H9 (cell line): ENCODE data around the gene APOB. TPM values are rescaled to one million over a fixed set of nuclear protein-coding genes. Genes with fewer than 3 reads are reported as not detected.

Source experiments
- DNase-seq: peaks from one replicate; pipeline ENCODE4 v3.0.0-alpha.2; 2017
- H2AFZ ChIP-seq: one replicate; pipeline ENCODE4 v1.6.1; 2013; ENCODE audit warnings: mild to moderate bottlenecking, low read length, control low read depth, moderate library complexity
- H2AK5ac ChIP-seq: 2 replicates; pipeline ENCODE4 v1.6.1; 2013; ENCODE audit warnings: low read length, control low read depth, mixed read lengths; ENCODE audit not compliant: insufficient read length
- H2BK120ac ChIP-seq: one replicate; pipeline ENCODE4 v1.6.1; 2013; ENCODE audit warnings: low read depth, mild to moderate bottlenecking, low read length, control low read depth, inconsistent platforms; ENCODE audit not compliant: poor library complexity, severe bottlenecking
- H2BK12ac ChIP-seq: 2 replicates; pipeline ENCODE4 v1.6.1; 2013; ENCODE audit warnings: low read length, control low read depth, mixed read lengths, low read depth; ENCODE audit not compliant: insufficient read length
- H2BK15ac ChIP-seq: 2 replicates; pipeline ENCODE4 v1.6.1; 2013; ENCODE audit warnings: low read depth, low read length, control low read depth
- H2BK20ac ChIP-seq: one replicate; pipeline ENCODE4 v1.6.1; 2013; ENCODE audit warnings: low read depth, mild to moderate bottlenecking, low read length, control low read depth, inconsistent platforms; ENCODE audit not compliant: poor library complexity, severe bottlenecking
- H2BK5ac ChIP-seq: 2 replicates; pipeline ENCODE4 v1.6.1; 2013; ENCODE audit warnings: low read length, control low read depth, mixed read lengths; ENCODE audit not compliant: insufficient read length
- H3K14ac ChIP-seq: 2 replicates; pipeline ENCODE4 v1.6.1; 2013; ENCODE audit warnings: low read length, control low read depth; ENCODE audit not compliant: insufficient read depth
- H3K18ac ChIP-seq: 2 replicates; pipeline ENCODE4 v1.6.1; 2013; ENCODE audit warnings: low read depth, mild to moderate bottlenecking, mixed read lengths, low read length, control low read depth; ENCODE audit not compliant: insufficient read length
- H3K23ac ChIP-seq: 2 replicates; pipeline ENCODE4 v1.6.1; 2013; ENCODE audit warnings: low read length, control low read depth, mixed read lengths, low read depth; ENCODE audit not compliant: insufficient read length
- H3K23me2 ChIP-seq: 2 replicates; pipeline ENCODE4 v1.6.1; 2013; ENCODE audit warnings: low read depth, mild to moderate bottlenecking, mixed read lengths, low read length, control low read depth; ENCODE audit not compliant: insufficient read length, poor library complexity, severe bottlenecking
- H3K27ac ChIP-seq: 2 replicates; pipeline ENCODE4 v1.5.1; 2013; ENCODE audit warnings: low read length, control low read depth, mixed read lengths, low read depth; ENCODE audit not compliant: insufficient read length
- H3K27me3 ChIP-seq: 2 replicates; pipeline ENCODE4 v1.6.1; 2013; ENCODE audit warnings: low read length, control low read depth, inconsistent platforms; ENCODE audit not compliant: insufficient read depth
- H3K4ac ChIP-seq: 2 replicates; pipeline ENCODE4 v1.6.1; 2013; ENCODE audit warnings: low read depth, mild to moderate bottlenecking, control low read depth, inconsistent platforms, low read length, moderate library complexity
- H3K4me1 ChIP-seq: 2 replicates; pipeline ENCODE4 v1.6.1; 2013; ENCODE audit warnings: low read length, control low read depth, inconsistent platforms; ENCODE audit not compliant: insufficient read depth
- H3K4me2 ChIP-seq: 2 replicates; pipeline ENCODE4 v1.6.1; 2013; ENCODE audit warnings: low read length, control low read depth, mixed read lengths; ENCODE audit not compliant: insufficient read length, insufficient read depth
- H3K56ac ChIP-seq: 2 replicates; pipeline ENCODE4 v1.6.1; 2013; ENCODE audit warnings: low read depth, mild to moderate bottlenecking, mixed read lengths, low read length, control low read depth; ENCODE audit not compliant: insufficient read length
- H3K79me1 ChIP-seq: 2 replicates; pipeline ENCODE4 v1.6.1; 2013; ENCODE audit warnings: low read depth, mild to moderate bottlenecking, moderate library complexity, low read length, control low read depth, inconsistent platforms; ENCODE audit not compliant: insufficient read depth, poor library complexity, severe bottlenecking
- H3K79me2 ChIP-seq: 2 replicates; pipeline ENCODE4 v1.6.1; 2013; ENCODE audit warnings: low read length, control low read depth, inconsistent platforms; ENCODE audit not compliant: insufficient read depth
- H3K9ac ChIP-seq: 2 replicates; pipeline ENCODE4 v1.6.1; 2013; ENCODE audit warnings: low read length, control low read depth, mixed read lengths; ENCODE audit not compliant: insufficient read length; ENCODE audit errors: extremely low read depth
- H3K9me3 ChIP-seq: one replicate; pipeline ENCODE4 v1.6.1; 2013; ENCODE audit warnings: low read depth, low read length, inconsistent platforms; ENCODE audit not compliant: control insufficient read depth
- H3T11ph ChIP-seq: one replicate; pipeline ENCODE4 v1.6.1; 2013; ENCODE audit warnings: mild to moderate bottlenecking, low read length, control low read depth, inconsistent platforms
- H4K20me1 ChIP-seq: one replicate; pipeline ENCODE4 v1.6.1; 2013; ENCODE audit not compliant: control insufficient read depth, insufficient read length, insufficient read depth
- H4K5ac ChIP-seq: 2 replicates; pipeline ENCODE4 v1.6.1; 2013; ENCODE audit warnings: low read depth, mild to moderate bottlenecking, mixed read lengths, low read length, control low read depth; ENCODE audit not compliant: insufficient read length
- H4K8ac ChIP-seq: replicated peaks from 2 replicates; pipeline ENCODE4 v1.6.1; 2013; ENCODE audit warnings: low read length, control low read depth, mixed read lengths, low read depth; ENCODE audit not compliant: insufficient read length
- H4K91ac ChIP-seq: 2 replicates; pipeline ENCODE4 v1.6.1; 2013; ENCODE audit warnings: low read depth, mild to moderate bottlenecking, moderate library complexity, mixed read lengths, low read length, control low read depth; ENCODE audit not compliant: insufficient read length
- H3K27ac Mint-ChIP-seq, 3 experiments: 2 replicates in 2 of 3; 3 replicates in 1 of 3; pipeline ENCODE4 v1.8.0; 2020 to 2021; ENCODE audit warnings: mixed read lengths in 3 of 3, mild to moderate bottlenecking in 1 of 3, moderate library complexity in 1 of 3
- H3K27me3 Mint-ChIP-seq: 2 replicates; pipeline ENCODE4 v1.8.0; 2021; ENCODE audit warnings: low read depth, mild to moderate bottlenecking, moderate library complexity, mixed read lengths
- H3K36me3 Mint-ChIP-seq, 3 experiments: 2 replicates in 2 of 3; 3 replicates in 1 of 3; pipeline ENCODE4 v1.8.0; 2020 to 2021; ENCODE audit warnings: low read depth in 3 of 3, mixed read lengths in 3 of 3; ENCODE audit not compliant: insufficient read depth in 1 of 3
- H3K4me1 Mint-ChIP-seq, 2 experiments: 2 replicates each; pipeline ENCODE4 v1.8.0; 2020; ENCODE audit warnings: mixed read lengths in 2 of 2
- H3K4me3 Mint-ChIP-seq, 2 experiments: 2 replicates in 1 of 2; 3 replicates in 1 of 2; pipeline ENCODE4 v1.8.0; 2020 to 2021; ENCODE audit warnings: mild to moderate bottlenecking in 2 of 2, mixed read lengths in 2 of 2, moderate library complexity in 1 of 2
- H3K9me3 Mint-ChIP-seq, 2 experiments: 2 replicates in 1 of 2; 3 replicates in 1 of 2; pipeline ENCODE4 v1.8.0; 2020; ENCODE audit warnings: mild to moderate bottlenecking in 2 of 2, mixed read lengths in 2 of 2, moderate library complexity in 1 of 2
- CTCF ChIP-seq: fragments of 200-600 bp; sonication (generic); conservative IDR thresholded peaks from 3 replicates; pipeline ENCODE4 v1.8.0; 2021; ENCODE audit warnings: antibody characterized with exemption, mild to moderate bottlenecking
- WGBS: extraction: QIAGEN DNeasy Blood & Tissue Kit; methylation state at CpG from one replicate; pipeline ENCODE4 v1.1.7; 2013; ENCODE audit warnings: missing lambda C conversion rate, low lambda C conversion rate, mixed read lengths; ENCODE audit not compliant: insufficient read length; ENCODE audit errors: extremely low coverage; 5-methylcytosine and 5-hydroxymethylcytosine counted together
- total RNA-seq: library from RNA; stranded (reverse); gene quantifications from 2 replicates; pipeline ENCODE4 v1.2.1, GENCODE V29; 2021

Gene APOB
- total RNA-seq, 1 experiment from 2014 or later: 0.26 TPM

GRCh38 chr2:21018290-21018689 is 25.6 kb downstream of the APOB start:
- H2AFZ ChIP-seq: no peak overlapping the region
- no peak overlapping the region for H3K4me2 ChIP-seq
- H3K27ac Mint-ChIP-seq: no peak overlapping the region
- no peaks in the 10 kb centered on the region; a peak in 1 of 7 replicates for H3K36me3 Mint-ChIP-seq
- H3K79me1 ChIP-seq: no peaks in the 10 kb centered on the region
- H3K27me3 Mint-ChIP-seq: peaks cover 6% of the 10 kb centered on the region
- H4K20me1 ChIP-seq: no peaks in the 10 kb centered on the region
- DNase-seq: no peak
- H3K79me2 ChIP-seq: no peaks in the 10 kb centered on the region
- H3K4me3 Mint-ChIP-seq: no peak overlapping the region
- no peak overlapping the region for H3K18ac ChIP-seq
- no peak overlapping the region for H3K9ac ChIP-seq
- H3K9me3 Mint-ChIP-seq: no peaks in the 10 kb centered on the region; a peak in 1 of 5 replicates
- no peak overlapping the region for H4K5ac ChIP-seq
- no peak overlapping the region for H3K27ac ChIP-seq
- H2BK5ac ChIP-seq: no peak overlapping the region
- H2BK20ac ChIP-seq: no peak overlapping the region
- no peak overlapping the region for H3K4ac ChIP-seq
- no peak overlapping the region for H3K56ac ChIP-seq
- no peak overlapping the region for H2BK15ac ChIP-seq
- no peaks in the 10 kb centered on the region for H3K27me3 ChIP-seq
- no peaks in the 10 kb centered on the region for H3K9me3 ChIP-seq
- H3K23ac ChIP-seq: no peak overlapping the region
- no peak for TF ChIP-seq CTCF
- no peaks in the 10 kb centered on the region for H3K4me1 ChIP-seq
- no peak overlapping the region for H2BK12ac ChIP-seq
- no peak overlapping the region for H2BK120ac ChIP-seq
- no CpG with 5 or more reads among the region's 2 CpGs for WGBS
- no peak overlapping the region for H3T11ph ChIP-seq
- no peaks in the 10 kb centered on the region for H3K23me2 ChIP-seq
- no peak overlapping the region for H4K8ac ChIP-seq
- H4K91ac ChIP-seq: no peak overlapping the region
- H3K14ac ChIP-seq: no peak overlapping the region
- no peaks in the 10 kb centered on the region for H3K4me1 Mint-ChIP-seq
- H2AK5ac ChIP-seq: no peak overlapping the region
